GM12891 (cell line): ENCODE results near the gene UFC1.

Experiments
- PAX5 ChIP-seq: IDR thresholded peaks from 2 replicates; pipeline ENCODE4 v1.6.1; 2011; ENCODE audit warnings: low read length, moderate library complexity, mild to moderate bottlenecking; ENCODE audit not compliant: insufficient read depth, severe bottlenecking
- POLR2A ChIP-seq: IDR thresholded peaks from 2 replicates; pipeline ENCODE4 v1.6.1; 2011; ENCODE audit warnings: low read depth, low read length, control low read depth
- POLR2AphosphoS5 ChIP-seq: IDR thresholded peaks from 2 replicates; pipeline ENCODE4 v1.6.1; 2011; ENCODE audit warnings: low read depth, low read length, control low read depth
- POU2F2 ChIP-seq: IDR thresholded peaks from 2 replicates; pipeline ENCODE4 v1.6.1; 2011; ENCODE audit warnings: low read depth, mild to moderate bottlenecking, control low read depth, low read length, moderate library complexity
- SPI1 ChIP-seq: IDR thresholded peaks from 2 replicates; pipeline ENCODE4 v1.6.1; 2011; ENCODE audit warnings: low read depth, low read length, control low read depth
- TAF1 ChIP-seq: IDR thresholded peaks from 2 replicates; pipeline ENCODE4 v1.6.1; 2011; ENCODE audit warnings: low read depth, low read length, control low read depth

GRCh38 chr1:161111117-161111516 is 42.7 kb upstream of the UFC1 start:
- TF ChIP-seq POLR2A (no peak), POLR2AphosphoS5 (no peak), SPI1 (no peak), TAF1 (no peak), POU2F2 (no peak), PAX5 (no peak)
